ENCODE data around the gene MARVELD3. TPM values are rescaled to one million over a fixed set of nuclear protein-coding genes. Genes with fewer than 3 reads are reported as not detected.
"Not testable (repeated sequence)": the region's sequence is repeated elsewhere in the genome, so short reads cannot be mapped to it uniquely, and the experiment has no call there.

The MARVELD3 gene
- total RNA-seq, 1 experiment from 2014 or later: 27.0 TPM

DNA sequence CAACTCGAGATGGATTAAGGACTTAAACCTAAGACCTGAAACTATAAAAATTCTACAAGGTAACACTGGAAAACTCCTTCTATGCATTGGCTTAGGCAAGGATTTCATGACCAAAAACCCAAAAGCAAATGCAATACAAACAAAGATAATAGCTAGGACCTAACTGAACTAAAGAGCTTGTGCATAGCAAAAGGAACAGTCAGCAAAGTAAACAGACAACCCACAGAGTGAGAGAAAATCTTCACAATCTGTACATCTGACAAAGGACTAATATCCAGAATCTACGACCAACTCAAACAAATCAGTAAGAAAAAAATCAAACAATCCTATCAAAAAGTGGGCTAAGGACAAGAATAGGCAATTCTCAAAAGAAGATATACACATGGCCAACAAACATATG lies 27.6 kb upstream of the MARVELD3 start:
- H3K36me3 Mint-ChIP-seq (ENCODE audit: insufficient read depth in 1 of 3, low read depth in 3 of 3); H2BK15ac ChIP-seq (ENCODE audit: low read depth, low read length); H3K27ac ChIP-seq (ENCODE audit: insufficient read length, low read depth, low read length); H2AK5ac ChIP-seq (ENCODE audit: insufficient read length, low read length); H4K5ac ChIP-seq (ENCODE audit: insufficient read length, low read depth, low read length); H3K4me1 ChIP-seq (ENCODE audit: insufficient read depth, low read length); H3K4me3 Mint-ChIP-seq; H2BK5ac ChIP-seq (ENCODE audit: insufficient read length, low read length); H3K27me3 ChIP-seq (ENCODE audit: insufficient read depth, low read length); H3K9me3 ChIP-seq (ENCODE audit: control insufficient read depth, low read depth, low read length); H2BK120ac ChIP-seq (ENCODE audit: low read depth, low read length, poor library complexity, severe bottlenecking); H4K20me1 ChIP-seq (ENCODE audit: control insufficient read depth, insufficient read depth, insufficient read length); H3K4ac ChIP-seq (ENCODE audit: low read depth, low read length); H3K23ac ChIP-seq (ENCODE audit: insufficient read length, low read depth, low read length); H2BK20ac ChIP-seq (ENCODE audit: low read depth, low read length, poor library complexity, severe bottlenecking); DNase-seq; H3K27me3 Mint-ChIP-seq (ENCODE audit: low read depth); H2BK12ac ChIP-seq (ENCODE audit: insufficient read length, low read depth, low read length); H3K79me1 ChIP-seq (ENCODE audit: insufficient read depth, low read depth, low read length, poor library complexity, severe bottlenecking); H4K8ac ChIP-seq (replicated peaks; ENCODE audit: insufficient read length, low read depth, low read length); H3K18ac ChIP-seq (ENCODE audit: insufficient read length, low read depth, low read length); H3K9ac ChIP-seq (ENCODE audit: extremely low read depth, insufficient read length, low read length); H3K79me2 ChIP-seq (ENCODE audit: insufficient read depth, low read length); H4K91ac ChIP-seq (ENCODE audit: insufficient read length, low read depth, low read length); H3K14ac ChIP-seq (ENCODE audit: insufficient read depth, low read length); H3K23me2 ChIP-seq (ENCODE audit: insufficient read length, low read depth, low read length, poor library complexity, severe bottlenecking); H3T11ph ChIP-seq (ENCODE audit: low read length); H3K27ac Mint-ChIP-seq; H3K9me3 Mint-ChIP-seq; H3K56ac ChIP-seq (ENCODE audit: insufficient read length, low read depth, low read length); H3K4me2 ChIP-seq (ENCODE audit: insufficient read depth, insufficient read length, low read length); H2AFZ ChIP-seq (ENCODE audit: low read length): not testable (repeated sequence)
- no CpG with 5 or more reads among the region's 2 CpGs for WGBS (ENCODE audit: extremely low coverage, insufficient read length, low lambda C conversion rate)
- peaks cover 3 to 17% of the 10 kb centered on the region in 2 experiments; a peak in 2 of 4 replicates for H3K4me1 Mint-ChIP-seq

Measured in H9 (cell line).